Measurements from ENCODE around the gene HELT. TPM values are rescaled to one million over a fixed set of nuclear protein-coding genes. Genes with fewer than 3 reads are reported as not detected.
A peak's percentile ranks its signal among the peaks of the same experiment; 100 is the strongest.

HELT gene
- total RNA-seq, 1 donor from 2014 or later: not detected

DNA sequence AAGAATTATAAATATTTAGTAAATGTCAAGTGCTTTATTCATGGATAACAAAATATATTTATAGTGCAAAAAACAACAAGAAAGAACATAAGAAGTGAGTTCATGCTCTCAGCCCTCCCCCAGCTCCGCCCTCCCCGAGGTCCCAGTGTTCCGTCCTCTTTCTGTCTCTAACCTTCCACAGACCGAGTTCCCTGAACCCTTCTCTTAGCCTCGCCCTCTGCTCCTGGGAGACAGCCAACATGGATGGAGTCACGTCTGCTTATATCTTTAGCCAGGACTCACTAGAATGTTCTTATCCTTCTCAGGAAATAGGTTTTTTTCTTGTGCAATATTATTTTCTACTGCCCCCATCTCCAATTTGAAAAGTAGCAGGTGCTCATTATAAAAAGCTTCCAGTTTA, 40.1 kb upstream of the HELT start:
- no peak for DNase-seq (ENCODE audit: low read depth, low spot score)
- no peaks in the 10 kb centered on the region for H3K4me1 Mint-ChIP-seq
- TF ChIP-seq, protein P1, sequence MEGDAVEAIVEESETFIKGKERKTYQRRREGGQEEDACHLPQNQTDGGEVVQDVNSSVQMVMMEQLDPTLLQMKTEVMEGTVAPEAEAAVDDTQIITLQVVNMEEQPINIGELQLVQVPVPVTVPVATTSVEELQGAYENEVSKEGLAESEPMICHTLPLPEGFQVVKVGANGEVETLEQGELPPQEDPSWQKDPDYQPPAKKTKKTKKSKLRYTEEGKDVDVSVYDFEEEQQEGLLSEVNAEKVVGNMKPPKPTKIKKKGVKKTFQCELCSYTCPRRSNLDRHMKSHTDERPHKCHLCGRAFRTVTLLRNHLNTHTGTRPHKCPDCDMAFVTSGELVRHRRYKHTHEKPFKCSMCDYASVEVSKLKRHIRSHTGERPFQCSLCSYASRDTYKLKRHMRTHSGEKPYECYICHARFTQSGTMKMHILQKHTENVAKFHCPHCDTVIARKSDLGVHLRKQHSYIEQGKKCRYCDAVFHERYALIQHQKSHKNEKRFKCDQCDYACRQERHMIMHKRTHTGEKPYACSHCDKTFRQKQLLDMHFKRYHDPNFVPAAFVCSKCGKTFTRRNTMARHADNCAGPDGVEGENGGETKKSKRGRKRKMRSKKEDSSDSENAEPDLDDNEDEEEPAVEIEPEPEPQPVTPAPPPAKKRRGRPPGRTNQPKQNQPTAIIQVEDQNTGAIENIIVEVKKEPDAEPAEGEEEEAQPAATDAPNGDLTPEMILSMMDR (conservative IDR thresholded peaks at IDR 0.05): no peak
- no peaks in the 10 kb centered on the region for H3K36me3 Mint-ChIP-seq (ENCODE audit: low read depth)
- peaks cover 12% of the 10 kb centered on the region for H3K27me3 Mint-ChIP-seq (ENCODE audit: low read depth)
- no peak overlapping the region for H3K27ac Mint-ChIP-seq (ENCODE audit: unreplicated experiment)
- H3K4me3 Mint-ChIP-seq: no peak overlapping the region
- peaks cover 3% of the 10 kb centered on the region for H3K9me3 Mint-ChIP-seq

DNA sequence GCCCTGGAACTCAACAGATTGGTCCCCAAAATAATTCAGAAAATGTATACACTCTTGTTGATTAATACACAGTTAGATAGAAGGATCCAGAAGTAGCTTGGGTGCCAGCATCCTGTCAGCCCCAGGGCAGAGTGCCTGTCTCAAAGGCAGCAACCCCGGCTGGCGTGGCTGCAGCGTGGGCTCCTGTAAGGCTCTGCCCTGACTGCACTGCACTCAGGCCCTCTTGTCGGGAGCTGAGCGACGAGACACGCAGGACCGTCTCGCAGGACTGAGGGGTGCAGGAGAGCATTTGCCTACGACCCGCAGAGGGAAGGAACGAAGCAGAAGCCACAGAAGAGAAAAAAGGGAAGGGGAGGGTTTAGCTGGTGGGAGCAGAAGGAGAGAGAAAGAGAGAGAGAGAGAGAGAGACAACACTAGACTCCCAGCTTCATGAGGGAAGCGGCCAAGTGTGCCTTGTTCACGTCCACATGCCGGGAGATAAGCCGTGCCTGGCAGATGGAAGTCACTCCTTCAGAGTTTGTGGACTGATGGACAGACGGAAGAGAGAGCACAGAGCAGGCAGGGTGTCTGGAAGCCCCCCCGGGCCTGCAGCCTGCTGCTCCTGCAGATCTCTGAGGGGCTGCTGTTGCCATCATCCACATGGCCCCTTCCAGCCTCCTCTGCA, 38.7 kb upstream of the HELT start:
- no peak overlapping the region for H3K27ac Mint-ChIP-seq (ENCODE audit: unreplicated experiment)
- no peaks in the 10 kb centered on the region for H3K4me1 Mint-ChIP-seq
- H3K27me3 Mint-ChIP-seq (ENCODE audit: low read depth): peaks cover 12% of the 10 kb centered on the region
- peaks cover 3% of the 10 kb centered on the region for H3K9me3 Mint-ChIP-seq
- no peak for DNase-seq (ENCODE audit: low read depth, low spot score)
- H3K4me3 Mint-ChIP-seq: no peak overlapping the region
- TF ChIP-seq, protein P1 (conservative IDR thresholded peaks at IDR 0.05): no peak
- no peaks in the 10 kb centered on the region for H3K36me3 Mint-ChIP-seq (ENCODE audit: low read depth)

DNA sequence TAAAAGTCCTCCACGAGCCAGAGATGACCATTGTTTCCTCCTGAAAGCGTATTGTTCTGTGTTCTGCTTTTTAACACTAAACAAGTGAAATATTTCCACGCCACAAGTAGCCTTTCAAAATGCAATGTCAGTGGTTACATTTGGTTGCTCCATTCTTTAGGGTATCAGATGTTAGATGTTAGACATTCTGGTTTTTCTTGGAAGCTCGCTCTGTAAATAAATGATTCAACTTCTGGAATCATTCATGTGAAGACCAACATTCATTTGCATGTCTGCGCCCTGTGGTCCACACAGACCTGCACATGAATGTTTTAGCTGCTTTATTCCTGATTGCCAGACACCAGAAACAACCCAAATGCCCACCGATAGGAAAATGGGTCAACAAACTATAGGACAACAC, 38.0 kb upstream of the HELT start:
- Mint-ChIP-seq H3K9me3 (peaks cover 3% of the 10 kb centered on the region), H3K36me3 (ENCODE audit: low read depth) (no peaks in the 10 kb centered on the region), H3K27me3 (ENCODE audit: low read depth) (peaks cover 7% of the 10 kb centered on the region), H3K4me1 (no peaks in the 10 kb centered on the region), H3K4me3 (no peak overlapping the region), H3K27ac (ENCODE audit: unreplicated experiment) (no peak overlapping the region)
- TF ChIP-seq, protein P1 (conservative IDR thresholded peaks at IDR 0.05): no peak
- DNase-seq (ENCODE audit: low read depth, low spot score): no peak

DNA sequence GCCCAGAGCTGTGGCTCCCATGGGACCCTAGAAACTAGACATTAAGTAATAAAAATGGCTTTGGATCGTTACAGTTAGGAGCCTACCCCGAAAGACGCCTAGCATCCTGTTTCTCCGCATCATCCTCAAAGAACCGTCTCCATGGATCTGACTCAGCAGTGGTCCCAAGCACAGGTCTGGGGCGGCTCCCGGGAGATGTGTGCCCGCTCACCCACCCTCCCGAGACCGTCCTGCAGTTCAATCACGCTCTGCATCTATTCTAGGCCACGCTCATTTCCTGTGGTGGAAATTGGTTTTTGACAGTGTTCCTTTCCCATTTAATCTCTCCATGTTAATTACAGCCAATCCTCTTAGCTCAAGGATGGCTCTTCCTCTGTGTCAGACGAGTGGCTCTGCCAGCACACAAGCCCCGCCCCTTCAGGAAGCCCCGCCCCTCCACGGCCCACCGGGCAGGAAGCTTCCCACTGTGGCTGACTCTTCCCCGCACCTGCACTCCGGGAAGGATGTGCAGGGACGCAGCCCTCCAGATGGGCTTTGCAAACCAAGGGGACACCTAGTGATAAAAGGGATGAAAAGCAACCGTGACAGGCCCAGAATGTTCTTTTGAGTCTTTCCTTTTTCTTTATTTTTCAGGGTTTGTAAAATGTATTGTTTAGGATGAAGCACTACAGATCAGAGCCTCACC, 34.5 kb upstream of the HELT start:
- peaks cover 4% of the 10 kb centered on the region for H3K27me3 Mint-ChIP-seq (ENCODE audit: low read depth)
- no peak overlapping the region for H3K4me3 Mint-ChIP-seq
- no peak overlapping the region for H3K27ac Mint-ChIP-seq (ENCODE audit: unreplicated experiment)
- H3K9me3 Mint-ChIP-seq: no peaks in the 10 kb centered on the region
- H3K4me1 Mint-ChIP-seq: no peaks in the 10 kb centered on the region
- no peaks in the 10 kb centered on the region for H3K36me3 Mint-ChIP-seq (ENCODE audit: low read depth)
- peak; percentile 47 for DNase-seq (ENCODE audit: low read depth, low spot score)
- TF ChIP-seq, protein P1 (conservative IDR thresholded peaks at IDR 0.05): peak; percentile 49

DNA sequence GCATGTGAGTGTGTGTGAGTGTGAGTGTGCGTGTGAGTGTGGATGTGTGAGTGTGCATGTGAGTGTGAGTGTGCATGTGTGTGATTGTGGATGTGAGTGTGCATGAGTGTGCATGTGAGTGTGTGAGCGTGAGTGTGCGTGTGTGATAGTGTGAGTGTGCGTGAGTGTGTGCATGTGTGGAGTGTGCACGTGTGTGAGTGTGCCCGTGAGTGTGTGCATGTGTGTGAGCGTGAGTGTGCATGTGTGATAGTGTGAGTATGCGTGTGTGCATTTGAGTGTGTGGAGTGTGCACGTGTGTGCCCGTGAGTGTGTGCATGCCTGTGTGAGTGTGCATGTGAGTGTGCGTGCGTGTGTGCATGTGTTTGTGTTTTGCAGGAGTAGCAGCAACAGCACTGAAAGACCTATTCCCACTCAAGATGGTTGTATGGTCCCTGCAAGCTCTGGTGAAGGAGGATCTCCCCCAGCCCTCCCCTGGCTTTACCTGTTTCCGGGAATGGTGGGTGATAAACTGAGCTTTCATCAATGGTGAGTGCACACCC, 30.7 kb upstream of the HELT start:
- Mint-ChIP-seq H3K36me3 (ENCODE audit: low read depth) (no peaks in the 10 kb centered on the region), H3K9me3 (no peaks in the 10 kb centered on the region), H3K27me3 (ENCODE audit: low read depth) (peaks cover under 1% of the 10 kb centered on the region), H3K4me3 (no peak overlapping the region), H3K27ac (ENCODE audit: unreplicated experiment) (no peak overlapping the region), H3K4me1 (no peaks in the 10 kb centered on the region)
- no peak for DNase-seq (ENCODE audit: low read depth, low spot score)
- TF ChIP-seq, protein P1 (conservative IDR thresholded peaks at IDR 0.05): no peak

Data from neural crest cell (in vitro differentiated cells).